ENCODE data around the gene WBP1L.
"Not testable (repeated sequence)": the region's sequence is repeated elsewhere in the genome, so short reads cannot be mapped to it uniquely, and the experiment has no call there.

Gene WBP1L

GRCh38 chr10:102743588-102744373, at the start of gene WBP1L:
TSS of gene WBP1L (plus strand) at chr10:102743948. CDS start at chr10:102744054, 106 bp downstream.
- peak; percentile 97 to 98 for DNase-seq

GRCh38 chr10:102695401-102695800, 48.3 kb upstream of the WBP1L start:
- DNase-seq: not testable (repeated sequence)

GRCh38 chr10:102696736-102697135, 47.0 kb upstream of the WBP1L start:
- no peak for DNase-seq

- DNase-seq: no peak
Measured at GRCh38 chr10:102698894-102699293, 44.9 kb upstream of the WBP1L start.

- DNase-seq: no peak
Measured at GRCh38 chr10:102701272-102701671, 42.5 kb upstream of the WBP1L start.

GRCh38 chr10:102701796-102702195, 42.0 kb upstream of the WBP1L start:
- DNase-seq: no peak

- no peak for DNase-seq
Measured at GRCh38 chr10:102702742-102703141, 41.0 kb upstream of the WBP1L start.

GRCh38 chr10:102704915-102705314, 38.8 kb upstream of the WBP1L start:
- no peak for DNase-seq

GRCh38 chr10:102705531-102705930, 38.2 kb upstream of the WBP1L start:
- no peak for DNase-seq

GRCh38 chr10:102710609-102711008, 33.1 kb upstream of the WBP1L start:
- DNase-seq: no peak

GRCh38 chr10:102712089-102712488, 31.7 kb upstream of the WBP1L start:
- DNase-seq: no peak

- DNase-seq: no peak
Measured at GRCh38 chr10:102712843-102713538, 30.8 kb upstream of the WBP1L start.

GRCh38 chr10:102713539-102713813, 30.3 kb upstream of the WBP1L start:
- DNase-seq: no peak

- DNase-seq: peak; percentile 95 to 96
Measured at GRCh38 chr10:102713814-102714620, 29.7 kb upstream of the WBP1L start, which contains the start of gene ARL3. TSS of gene ARL3 (minus strand) at chr10:102714397. CDS start at chr10:102714275, 122 bp downstream.

GRCh38 chr10:102714621-102715455, 28.9 kb upstream of the WBP1L start, which contains the start of gene SFXN2:
TSS of gene SFXN2 (plus strand) at chr10:102714636. CDS start at chr10:102726637, 12,001 bp downstream.
- DNase-seq: peak; percentile 36 to 44

- no peak for DNase-seq
Measured at GRCh38 chr10:102715880-102716279, 27.9 kb upstream of the WBP1L start.

GRCh38 chr10:102716900-102717565, 26.7 kb upstream of the WBP1L start:
- not testable (repeated sequence) for DNase-seq

GRCh38 chr10:102718220-102718619, 25.5 kb upstream of the WBP1L start:
- no peak for DNase-seq

- no peak for DNase-seq
Measured at GRCh38 chr10:102720337-102720736, 23.4 kb upstream of the WBP1L start.

- DNase-seq: no peak
Measured at GRCh38 chr10:102720775-102721301, 22.9 kb upstream of the WBP1L start.

- no peak for DNase-seq
Measured at GRCh38 chr10:102721954-102722353, 21.8 kb upstream of the WBP1L start.

GRCh38 chr10:102723989-102724388, 19.8 kb upstream of the WBP1L start:
- DNase-seq: no peak
